Measurements from ENCODE around the gene TNP1. TPM values are rescaled to one million over a fixed set of nuclear protein-coding genes. Genes with fewer than 3 reads are reported as not detected.

TNP1 gene
- total RNA-seq, 1 donor from 2014 or later: not detected

GRCh38 chr2:216833061-216833460 lies 26.8 kb downstream of the TNP1 start:
- Mint-ChIP-seq H3K36me3 (ENCODE audit: low read depth) (peaks cover 2% of the 10 kb centered on the region), H3K9me3 (ENCODE audit: low read depth) (peaks cover 7% of the 10 kb centered on the region), H3K27me3 (ENCODE audit: low read depth) (no peaks in the 10 kb centered on the region), H3K4me3 (ENCODE audit: unreplicated experiment) (no peak overlapping the region), H3K4me1 (ENCODE audit: low read depth) (peaks cover 63% of the 10 kb centered on the region), H3K27ac (ENCODE audit: unreplicated experiment) (no peak overlapping the region)
- DNase-seq (ENCODE audit: low spot score): no peak
- TF ChIP-seq CTCF (IDR thresholded peaks at IDR 0.05): no peak

- Mint-ChIP-seq H3K36me3 (ENCODE audit: low read depth) (peaks cover 4% of the 10 kb centered on the region), H3K27me3 (ENCODE audit: low read depth) (peaks cover 6% of the 10 kb centered on the region), H3K4me3 (ENCODE audit: unreplicated experiment) (no peak overlapping the region), H3K4me1 (ENCODE audit: low read depth) (peaks cover 63% of the 10 kb centered on the region), H3K9me3 (ENCODE audit: low read depth) (no peaks in the 10 kb centered on the region), H3K27ac (ENCODE audit: unreplicated experiment) (peak overlapping the region; percentile 17)
- TF ChIP-seq CTCF (IDR thresholded peaks at IDR 0.05): no peak
- no peak for DNase-seq (ENCODE audit: low spot score)
These were observed 29.5 kb downstream of the TNP1 start for GRCh38 chr2:216830346-216830745.

GRCh38 chr2:216829533-216829932 lies 30.3 kb downstream of the TNP1 start:
- no peak overlapping the region for H3K4me3 Mint-ChIP-seq (ENCODE audit: unreplicated experiment)
- no peak for DNase-seq (ENCODE audit: low spot score)

GRCh38 chr2:216827073-216827720 lies 32.7 kb downstream of the TNP1 start:
- no peaks in the 10 kb centered on the region for H3K9me3 Mint-ChIP-seq (ENCODE audit: low read depth)
- no peak for DNase-seq (ENCODE audit: low spot score)
- H3K4me3 Mint-ChIP-seq (ENCODE audit: unreplicated experiment): no peak overlapping the region
- H3K4me1 Mint-ChIP-seq (ENCODE audit: low read depth): peaks cover 45% of the 10 kb centered on the region
- TF ChIP-seq CTCF (IDR thresholded peaks at IDR 0.05): no peak
- H3K27me3 Mint-ChIP-seq (ENCODE audit: low read depth): peaks cover 6% of the 10 kb centered on the region
- H3K36me3 Mint-ChIP-seq (ENCODE audit: low read depth): peaks cover 4% of the 10 kb centered on the region
- H3K27ac Mint-ChIP-seq (ENCODE audit: unreplicated experiment): no peak overlapping the region

More at GRCh38 chr2:216829533-216829932, 30.3 kb downstream of the TNP1 start:
- no peaks in the 10 kb centered on the region for H3K9me3 Mint-ChIP-seq (ENCODE audit: low read depth)
- H3K36me3 Mint-ChIP-seq (ENCODE audit: low read depth): peaks cover 4% of the 10 kb centered on the region
- no peak overlapping the region for H3K27ac Mint-ChIP-seq (ENCODE audit: unreplicated experiment)
- no peak for TF ChIP-seq CTCF (IDR thresholded peaks at IDR 0.05)
- H3K4me1 Mint-ChIP-seq (ENCODE audit: low read depth): peaks cover 59% of the 10 kb centered on the region
- H3K27me3 Mint-ChIP-seq (ENCODE audit: low read depth): peaks cover 6% of the 10 kb centered on the region

GRCh38 chr2:216822470-216822869 lies 37.4 kb downstream of the TNP1 start:
- Mint-ChIP-seq H3K4me3 (ENCODE audit: unreplicated experiment) (no peak overlapping the region), H3K27me3 (ENCODE audit: low read depth) (peaks cover 8% of the 10 kb centered on the region), H3K27ac (ENCODE audit: unreplicated experiment) (no peak overlapping the region), H3K36me3 (ENCODE audit: low read depth) (peaks cover 7% of the 10 kb centered on the region), H3K4me1 (ENCODE audit: low read depth) (peaks cover 11% of the 10 kb centered on the region), H3K9me3 (ENCODE audit: low read depth) (peaks cover 3% of the 10 kb centered on the region)
- no peak for TF ChIP-seq CTCF (IDR thresholded peaks at IDR 0.05)
- DNase-seq (ENCODE audit: low spot score): no peak
